HEK293 (cell line): ENCODE results near the gene LAMC2.

Experiments used
- CTCF ChIA-PET: fragments of 350-600 bp; formaldehyde crosslinking; extraction: SDS; loops from one replicate; lab custom pipeline; 2021; ENCODE audit warnings: antibody characterized with exemption; lab: Yijun Ruan, JAX
- POLR2A ChIA-PET: fragments of 300-600 bp; formaldehyde crosslinking; extraction: SDS; loops from one replicate; lab custom pipeline; 2020; ENCODE audit warnings: antibody characterized with exemption, inconsistent platforms; lab: Yijun Ruan, JAX
- H3K27ac ChIP-seq: fragments of 200-500 bp; sonication (Bioruptor generic); 2 replicates; pipeline ENCODE4 v1.5.1; 2014; ENCODE audit warnings: low read depth, low read length, control low read depth, inconsistent platforms; ENCODE audit errors: extremely low read depth
- H3K36me3 ChIP-seq, 2 experiments: fragments of 200-500 bp in 1 of 2; sonication (Bioruptor generic) in 1 of 2; 1 replicate in 1 of 2; 2 replicates in 1 of 2; pipeline ENCODE4 v1.5.1; 2014 to 2017; ENCODE audit warnings: inconsistent platforms in 2 of 2, low read length in 2 of 2; ENCODE audit not compliant: control insufficient read depth in 2 of 2, insufficient read depth in 1 of 2
- H3K4me1 ChIP-seq: fragments of 200-500 bp; sonication (Bioruptor generic); 2 replicates; pipeline ENCODE4 v1.5.1; 2014; ENCODE audit warnings: mild to moderate bottlenecking, low read length, inconsistent platforms; ENCODE audit not compliant: control insufficient read depth, insufficient read depth
- H3K4me3 ChIP-seq: 2 replicates; pipeline ENCODE4 v1.5.1; 2011; ENCODE audit warnings: low read depth, mild to moderate bottlenecking, control low read depth, low read length, moderate library complexity
- H3K9me3 ChIP-seq: fragments of 200-500 bp; sonication (Bioruptor generic); 2 replicates; pipeline ENCODE4 v1.5.1; 2014; ENCODE audit warnings: low read depth, low read length, inconsistent platforms; ENCODE audit not compliant: control insufficient read depth, insufficient read depth
- EGR2 ChIP-seq: fragments of 450-650 bp; formaldehyde crosslinking; IDR thresholded peaks from 2 replicates; pipeline ENCODE4 v1.5.1; 2016; ENCODE audit warnings: low read depth, missing biosample characterization, missing genetic modification characterization
- GLI2 ChIP-seq: fragments of 450-650 bp; formaldehyde crosslinking; IDR thresholded peaks from 2 replicates; pipeline ENCODE4; 2017; ENCODE audit warnings: missing biosample characterization, missing genetic modification characterization, low read depth, borderline replicate concordance
- PRDM1 ChIP-seq: fragments of 450-650 bp; formaldehyde crosslinking; IDR thresholded peaks from 2 replicates; pipeline ENCODE4; 2016; ENCODE audit warnings: missing biosample characterization, missing genetic modification characterization
- TCF7L2 ChIP-seq: IDR thresholded peaks from 2 replicates; pipeline ENCODE4 v1.6.1; 2011; ENCODE audit warnings: low read depth, mild to moderate bottlenecking, inconsistent platforms, low read length, moderate library complexity, borderline replicate concordance
- ZFHX2 ChIP-seq: fragments of 450-650 bp; formaldehyde crosslinking; conservative IDR thresholded peaks from 2 replicates; pipeline ENCODE4 v1.5.1; 2016; ENCODE audit warnings: missing biosample characterization, missing genetic modification characterization
- ZFP41 ChIP-seq: fragments of 450-650 bp; formaldehyde crosslinking; IDR thresholded peaks from 2 replicates; pipeline ENCODE4 v1.5.1; 2016; ENCODE audit warnings: missing biosample characterization, missing genetic modification characterization, borderline replicate concordance
- ZNF140 ChIP-seq: fragments of 450-650 bp; formaldehyde crosslinking; IDR thresholded peaks from 2 replicates; pipeline ENCODE4 v1.5.1; 2016; ENCODE audit warnings: missing biosample characterization, missing genetic modification characterization
- ZNF19 ChIP-seq: fragments of 450-650 bp; formaldehyde crosslinking; IDR thresholded peaks from 2 replicates; pipeline ENCODE4; 2016; ENCODE audit warnings: missing biosample characterization, missing genetic modification characterization, low read depth
- ZNF211 ChIP-seq: fragments of 450-650 bp; formaldehyde crosslinking; IDR thresholded peaks from 2 replicates; pipeline ENCODE4 v1.5.1; 2016; ENCODE audit warnings: low read depth, missing biosample characterization, missing genetic modification characterization
- ZNF324 ChIP-seq: fragments of 450-650 bp; formaldehyde crosslinking; IDR thresholded peaks from 2 replicates; pipeline ENCODE4 v1.5.1; 2016; ENCODE audit warnings: missing biosample characterization, missing genetic modification characterization
- ZNF404 ChIP-seq: fragments of 450-650 bp; formaldehyde crosslinking; IDR thresholded peaks from 2 replicates; pipeline ENCODE4 v1.5.1; 2017; ENCODE audit warnings: missing biosample characterization, missing genetic modification characterization
- ZNF473 ChIP-seq: fragments of 450-650 bp; formaldehyde crosslinking; IDR thresholded peaks from 2 replicates; pipeline ENCODE4 v1.5.1; 2017; ENCODE audit warnings: missing biosample characterization, missing genetic modification characterization
- ZNF529 ChIP-seq: fragments of 450-650 bp; formaldehyde crosslinking; IDR thresholded peaks from 2 replicates; pipeline ENCODE4 v1.5.1; 2017; ENCODE audit warnings: missing genetic modification characterization, missing biosample characterization; ENCODE audit not compliant: insufficient replicate concordance
- ZNF560 ChIP-seq: fragments of 450-650 bp; formaldehyde crosslinking; IDR thresholded peaks from 2 replicates; pipeline ENCODE4 v1.5.1; 2017; ENCODE audit warnings: missing biosample characterization, missing genetic modification characterization, borderline replicate concordance
- ZNF561 ChIP-seq: fragments of 450-650 bp; IDR thresholded peaks from 2 replicates; pipeline ENCODE4 v1.5.1; 2018; ENCODE audit warnings: missing biosample characterization, missing genetic modification characterization, borderline replicate concordance
- ZNF621 ChIP-seq: fragments of 450-650 bp; formaldehyde crosslinking; IDR thresholded peaks from 2 replicates; pipeline ENCODE4 v1.5.1; 2017; ENCODE audit warnings: missing biosample characterization, missing genetic modification characterization
- ZNF624 ChIP-seq: fragments of 450-650 bp; formaldehyde crosslinking; IDR thresholded peaks from 2 replicates; pipeline ENCODE4 v1.5.1; 2017; ENCODE audit warnings: missing biosample characterization, missing genetic modification characterization
- ZNF830 ChIP-seq: fragments of 450-650 bp; IDR thresholded peaks from 2 replicates; pipeline ENCODE4 v1.5.0; 2018; ENCODE audit warnings: missing biosample characterization, missing genetic modification characterization, low read depth, mild to moderate bottlenecking, moderate library complexity
- TF ChIP-seq, protein P1 (sequence below): fragments of 450-650 bp; formaldehyde crosslinking; IDR thresholded peaks from 2 replicates; pipeline ENCODE4 v1.5.1; 2017; ENCODE audit warnings: missing biosample characterization, missing genetic modification characterization
- TF ChIP-seq, protein P2 (sequence below): fragments of 450-650 bp; formaldehyde crosslinking; IDR thresholded peaks from 2 replicates; pipeline ENCODE4 v1.5.1; 2016; ENCODE audit warnings: missing biosample characterization, missing genetic modification characterization
- TF ChIP-seq, protein P3 (sequence below): fragments of 450-650 bp; formaldehyde crosslinking; IDR thresholded peaks from 2 replicates; pipeline ENCODE4 v1.5.1; 2016; ENCODE audit warnings: missing biosample characterization, missing genetic modification characterization
- TF ChIP-seq, protein P4 (sequence below): fragments of 450-650 bp; formaldehyde crosslinking; optimal IDR thresholded peaks from 2 replicates; pipeline ENCODE3; 2016; ENCODE audit warnings: missing biosample characterization, mild to moderate bottlenecking, missing genetic modification characterization

LAMC2 gene

DNA sequence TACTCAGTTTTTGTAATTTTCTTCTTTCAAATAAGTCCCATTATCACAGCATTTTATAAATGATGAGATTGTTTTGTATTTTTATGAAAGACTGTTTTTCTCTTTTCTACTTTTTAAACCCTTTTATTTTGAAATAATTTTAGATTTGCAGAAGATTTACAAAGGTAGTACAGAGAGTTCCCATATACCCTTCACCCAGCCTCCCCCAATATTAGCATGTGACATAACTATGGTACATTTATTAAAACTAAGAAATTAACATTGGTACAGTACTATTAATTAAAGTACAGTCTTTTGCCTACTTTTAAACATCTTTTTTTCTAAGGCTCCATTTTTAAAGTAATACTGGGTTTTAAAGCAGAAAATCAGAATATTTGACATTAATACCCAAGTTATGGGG, 35.6 kb upstream of the LAMC2 start:
- CTCF ChIA-PET: no interaction called here

DNA sequence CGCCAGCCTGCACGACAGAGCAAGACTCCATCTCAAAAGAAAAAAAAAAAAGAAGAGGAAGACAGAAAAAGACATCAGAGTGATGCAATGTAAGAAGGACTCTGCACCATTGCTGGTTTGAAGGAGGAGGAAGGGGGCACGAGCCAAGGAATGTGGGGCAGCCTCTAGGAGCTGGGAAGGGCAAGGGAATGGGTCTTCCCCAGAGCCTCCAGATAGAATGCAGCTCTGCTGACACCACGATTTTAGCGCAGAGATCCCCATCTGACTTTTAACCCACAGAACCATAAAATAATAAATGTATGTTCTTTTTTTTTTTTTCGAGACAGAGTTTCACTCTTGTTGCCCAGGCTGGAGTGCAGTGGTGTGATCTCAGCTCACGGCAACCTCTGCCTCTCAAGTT, 33.9 kb upstream of the LAMC2 start:
- CTCF ChIA-PET: interaction anchor here (0.6 to 2.0 kb wide), 2 partner anchors 76 to 187 kb away, joined by 3 to 5 read pairs; no protein-coding TSS in a partner anchor
- H3K9me3 ChIP-seq: no peaks in the 10 kb centered on the region
- no peak overlapping the region for H3K27ac ChIP-seq
- TF ChIP-seq ZNF19 (tag by site-specific recombination): no peak
- TF ChIP-seq, protein P1, sequence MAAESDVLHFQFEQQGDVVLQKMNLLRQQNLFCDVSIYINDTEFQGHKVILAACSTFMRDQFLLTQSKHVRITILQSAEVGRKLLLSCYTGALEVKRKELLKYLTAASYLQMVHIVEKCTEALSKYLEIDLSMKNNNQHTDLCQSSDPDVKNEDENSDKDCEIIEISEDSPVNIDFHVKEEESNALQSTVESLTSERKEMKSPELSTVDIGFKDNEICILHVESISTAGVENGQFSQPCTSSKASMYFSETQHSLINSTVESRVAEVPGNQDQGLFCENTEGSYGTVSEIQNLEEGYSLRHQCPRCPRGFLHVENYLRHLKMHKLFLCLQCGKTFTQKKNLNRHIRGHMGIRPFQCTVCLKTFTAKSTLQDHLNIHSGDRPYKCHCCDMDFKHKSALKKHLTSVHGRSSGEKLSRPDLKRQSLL (tag by site-specific recombination): no peak
- TF ChIP-seq ZNF561: no peak
- TF ChIP-seq GLI2: no peak
- TF ChIP-seq ZNF621 (tag by site-specific recombination): no peak
- TF ChIP-seq ZNF830 (tag by site-specific recombination): no peak
- no peak for TF ChIP-seq ZFHX2
- TF ChIP-seq ZNF624: no peak
- no peak for TF ChIP-seq ZNF404 (tag by site-specific recombination)
- TF ChIP-seq ZNF140 (tag by site-specific recombination): no peak
- TF ChIP-seq EGR2 (tag by site-specific recombination): no peak
- TF ChIP-seq, protein P2, sequence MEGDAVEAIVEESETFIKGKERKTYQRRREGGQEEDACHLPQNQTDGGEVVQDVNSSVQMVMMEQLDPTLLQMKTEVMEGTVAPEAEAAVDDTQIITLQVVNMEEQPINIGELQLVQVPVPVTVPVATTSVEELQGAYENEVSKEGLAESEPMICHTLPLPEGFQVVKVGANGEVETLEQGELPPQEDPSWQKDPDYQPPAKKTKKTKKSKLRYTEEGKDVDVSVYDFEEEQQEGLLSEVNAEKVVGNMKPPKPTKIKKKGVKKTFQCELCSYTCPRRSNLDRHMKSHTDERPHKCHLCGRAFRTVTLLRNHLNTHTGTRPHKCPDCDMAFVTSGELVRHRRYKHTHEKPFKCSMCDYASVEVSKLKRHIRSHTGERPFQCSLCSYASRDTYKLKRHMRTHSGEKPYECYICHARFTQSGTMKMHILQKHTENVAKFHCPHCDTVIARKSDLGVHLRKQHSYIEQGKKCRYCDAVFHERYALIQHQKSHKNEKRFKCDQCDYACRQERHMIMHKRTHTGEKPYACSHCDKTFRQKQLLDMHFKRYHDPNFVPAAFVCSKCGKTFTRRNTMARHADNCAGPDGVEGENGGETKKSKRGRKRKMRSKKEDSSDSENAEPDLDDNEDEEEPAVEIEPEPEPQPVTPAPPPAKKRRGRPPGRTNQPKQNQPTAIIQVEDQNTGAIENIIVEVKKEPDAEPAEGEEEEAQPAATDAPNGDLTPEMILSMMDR (tag by site-specific recombination): no peak
- TF ChIP-seq ZNF560 (tag by site-specific recombination): no peak
- TF ChIP-seq PRDM1 (tag by site-specific recombination): no peak
- POLR2A ChIA-PET: interaction anchor here (0.7 kb wide), 1 partner anchor 86 kb away, joined by 3 read pairs; no protein-coding TSS in a partner anchor
- H3K36me3 ChIP-seq: no peaks in the 10 kb centered on the region
- no peaks in the 10 kb centered on the region for H3K4me1 ChIP-seq
- no peak overlapping the region for H3K4me3 ChIP-seq

More for the DNA sequence above, 35.6 kb upstream of the LAMC2 start:
- no peaks in the 10 kb centered on the region for H3K36me3 ChIP-seq
- no peaks in the 10 kb centered on the region for H3K4me1 ChIP-seq
- no peak overlapping the region for H3K27ac ChIP-seq
- H3K4me3 ChIP-seq: no peak overlapping the region
- no peak for TF ChIP-seq ZFP41 (tag by site-specific recombination)
- no peak for TF ChIP-seq ZNF211 (tag by site-specific recombination)
- TF ChIP-seq PRDM1 (tag by site-specific recombination): no peak
- no peak for TF ChIP-seq ZNF473 (tag by site-specific recombination)
- TF ChIP-seq, protein P3, sequence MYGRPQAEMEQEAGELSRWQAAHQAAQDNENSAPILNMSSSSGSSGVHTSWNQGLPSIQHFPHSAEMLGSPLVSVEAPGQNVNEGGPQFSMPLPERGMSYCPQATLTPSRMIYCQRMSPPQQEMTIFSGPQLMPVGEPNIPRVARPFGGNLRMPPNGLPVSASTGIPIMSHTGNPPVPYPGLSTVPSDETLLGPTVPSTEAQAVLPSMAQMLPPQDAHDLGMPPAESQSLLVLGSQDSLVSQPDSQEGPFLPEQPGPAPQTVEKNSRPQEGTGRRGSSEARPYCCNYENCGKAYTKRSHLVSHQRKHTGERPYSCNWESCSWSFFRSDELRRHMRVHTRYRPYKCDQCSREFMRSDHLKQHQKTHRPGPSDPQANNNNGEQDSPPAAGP: no peak
- peak; percentile 100 for TF ChIP-seq ZNF529 (tag by site-specific recombination)
- TF ChIP-seq TCF7L2: no peak
- TF ChIP-seq, protein P4, sequence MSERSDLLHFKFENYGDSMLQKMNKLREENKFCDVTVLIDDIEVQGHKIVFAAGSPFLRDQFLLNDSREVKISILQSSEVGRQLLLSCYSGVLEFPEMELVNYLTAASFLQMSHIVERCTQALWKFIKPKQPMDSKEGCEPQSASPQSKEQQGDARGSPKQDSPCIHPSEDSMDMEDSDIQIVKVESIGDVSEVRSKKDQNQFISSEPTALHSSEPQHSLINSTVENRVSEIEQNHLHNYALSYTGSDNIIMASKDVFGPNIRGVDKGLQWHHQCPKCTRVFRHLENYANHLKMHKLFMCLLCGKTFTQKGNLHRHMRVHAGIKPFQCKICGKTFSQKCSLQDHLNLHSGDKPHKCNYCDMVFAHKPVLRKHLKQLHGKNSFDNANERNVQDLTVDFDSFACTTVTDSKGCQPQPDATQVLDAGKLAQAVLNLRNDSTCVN (tag by site-specific recombination): no peak
- TF ChIP-seq ZNF324 (tag by site-specific recombination): no peak
- H3K9me3 ChIP-seq: no peaks in the 10 kb centered on the region
- POLR2A ChIA-PET: no interaction called here
